ENCODE results near the gene OR10A4. TPM values are rescaled to one million over a fixed set of nuclear protein-coding genes. Genes with fewer than 3 reads are reported as not detected.

Gene OR10A4, protein sequence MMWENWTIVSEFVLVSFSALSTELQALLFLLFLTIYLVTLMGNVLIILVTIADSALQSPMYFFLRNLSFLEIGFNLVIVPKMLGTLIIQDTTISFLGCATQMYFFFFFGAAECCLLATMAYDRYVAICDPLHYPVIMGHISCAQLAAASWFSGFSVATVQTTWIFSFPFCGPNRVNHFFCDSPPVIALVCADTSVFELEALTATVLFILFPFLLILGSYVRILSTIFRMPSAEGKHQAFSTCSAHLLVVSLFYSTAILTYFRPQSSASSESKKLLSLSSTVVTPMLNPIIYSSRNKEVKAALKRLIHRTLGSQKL
- total RNA-seq (2022) (not detected in 2 replicates), Bru-seq, nascent RNA (not detected), BruChase-seq, experiment 1, labeled RNA remaining after a 2-hour chase (not detected), BruChase-seq, experiment 2, labeled RNA remaining after a 6-hour chase (not detected)
- long read RNA-seq: 0 reads

DNA sequence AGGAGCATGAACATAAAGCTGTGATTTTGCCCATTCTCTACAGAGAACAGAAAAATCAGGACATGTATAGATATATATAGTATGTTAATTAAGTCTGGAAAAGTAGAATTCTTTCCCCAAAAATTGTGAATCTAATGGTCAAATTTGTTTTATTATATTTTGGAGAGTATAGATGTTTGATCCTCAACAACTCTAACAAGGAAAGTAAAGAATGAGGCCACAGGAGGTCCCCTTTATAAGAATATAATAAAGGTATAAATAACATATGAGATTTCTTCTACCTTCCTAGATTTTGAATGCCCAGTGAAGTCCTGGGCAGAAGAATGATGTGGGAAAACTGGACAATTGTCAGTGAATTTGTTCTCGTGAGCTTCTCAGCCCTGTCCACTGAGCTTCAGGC lies at the start of gene OR10A4:
OR10A4 (plus strand) TSS at position 301 of the 400 bp plus-strand sequence; CDS start at position 324, 23 bp downstream.
- intact Hi-C loops (cut with micrococcal nuclease; ENCODE audit: unreplicated experiment): no loop called here
- no peak within 1 kb of the TSS for H3K4me3 ChIP-seq (ENCODE audit: low read depth, low read length)
- no TSS peak for BruUV-seq (replicated peaks)
- Mint-ChIP-seq H3K9me3 (ENCODE audit: unreplicated experiment) (no peaks in the 10 kb centered on the region), H3K27me3 (ENCODE audit: insufficient read depth, unreplicated experiment) (peaks cover 7% of the 10 kb centered on the region), H3K4me1 (ENCODE audit: low read depth, unreplicated experiment) (no peaks in the 10 kb centered on the region), H3K4me3 (ENCODE audit: unreplicated experiment) (no peak within 1 kb of the TSS), H3K27ac (ENCODE audit: unreplicated experiment) (no peak within 1 kb of the TSS), H3K36me3 (ENCODE audit: insufficient read depth, unreplicated experiment) (no peaks in the 10 kb centered on the region)
- CTCF ChIA-PET: no interaction called here
- TF ChIP-seq CTCF (IDR thresholded peaks at IDR 0.05; ENCODE audit: insufficient read depth in 1 of 2, low read depth in 1 of 2, low read length in 1 of 2, severe bottlenecking in 1 of 2, unreplicated experiment in 1 of 2): no peak
- no peaks in the 10 kb centered on the region for H3K4me1 ChIP-seq
- no peaks in the 10 kb centered on the region for H3K36me3 ChIP-seq (ENCODE audit: control insufficient read depth, insufficient read depth, low read length)
- no peaks in the 10 kb centered on the region for H3K9me3 ChIP-seq
- no peaks in the 10 kb centered on the region for H3K27me3 ChIP-seq (replicated peaks; ENCODE audit: control insufficient read depth, insufficient read depth, low read length)
- POLR2A ChIA-PET: no interaction called here
- no peak for DNase-seq

GRCh38 chr11:6828103-6828502 lies 48.3 kb upstream of the OR10A4 start:
- ChIA-PET POLR2A (no interaction called here), CTCF (no interaction called here)
- Mint-ChIP-seq H3K27me3 (ENCODE audit: insufficient read depth, unreplicated experiment) (peaks cover 5% of the 10 kb centered on the region), H3K9me3 (ENCODE audit: unreplicated experiment) (no peaks in the 10 kb centered on the region), H3K36me3 (ENCODE audit: insufficient read depth, unreplicated experiment) (no peaks in the 10 kb centered on the region), H3K4me3 (ENCODE audit: unreplicated experiment) (no peak overlapping the region), H3K4me1 (ENCODE audit: low read depth, unreplicated experiment) (no peaks in the 10 kb centered on the region), H3K27ac (ENCODE audit: unreplicated experiment) (no peak overlapping the region)
- Histone ChIP-seq H3K9me3 (no peaks in the 10 kb centered on the region), H3K27me3 (replicated peaks; ENCODE audit: control insufficient read depth, insufficient read depth, low read length) (0 out of 2 replicates have a peak, but pooled peaks cover 2% of the 10 kb centered on the region), H3K4me3 (ENCODE audit: low read depth, low read length) (no peak overlapping the region), H3K36me3 (ENCODE audit: control insufficient read depth, insufficient read depth, low read length) (no peaks in the 10 kb centered on the region), H3K4me1 (no peaks in the 10 kb centered on the region)
- BruUV-seq (replicated peaks): no TSS peak
- intact Hi-C loops (cut with micrococcal nuclease; ENCODE audit: unreplicated experiment): no loop called here
- no peak for TF ChIP-seq CTCF (IDR thresholded peaks at IDR 0.05; ENCODE audit: insufficient read depth in 1 of 2, low read depth in 1 of 2, low read length in 1 of 2, severe bottlenecking in 1 of 2, unreplicated experiment in 1 of 2)
- DNase-seq: no peak

DNA sequence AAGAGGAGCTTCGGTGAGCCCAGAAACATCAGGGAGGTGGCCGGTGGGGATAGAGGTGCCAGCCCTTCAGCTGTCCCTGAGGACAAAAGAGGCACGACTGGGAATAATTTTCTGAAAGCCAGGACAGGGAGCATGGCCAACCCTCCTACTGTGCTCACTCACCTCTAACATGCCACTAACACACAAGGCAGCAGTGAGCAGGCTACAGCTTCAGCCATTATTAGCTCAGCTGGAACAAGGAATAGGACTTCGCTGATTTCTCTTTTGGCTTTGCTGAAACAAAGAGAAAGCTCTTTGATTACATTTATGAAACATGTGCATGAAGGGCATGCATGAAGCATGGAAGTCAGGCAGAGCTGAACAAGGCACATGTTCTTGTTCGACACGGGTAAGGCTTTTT lies 43.1 kb upstream of the OR10A4 start:
- no TSS peak for BruUV-seq (replicated peaks)
- H3K4me3 ChIP-seq (ENCODE audit: low read depth, low read length): no peak overlapping the region
- no peaks in the 10 kb centered on the region for H3K9me3 Mint-ChIP-seq (ENCODE audit: unreplicated experiment)
- H3K27me3 Mint-ChIP-seq (ENCODE audit: insufficient read depth, unreplicated experiment): peaks cover 5% of the 10 kb centered on the region
- ChIA-PET CTCF (interaction anchor here (0.8 kb wide), 1 partner anchor 21 kb away, joined by 3 read pairs; no protein-coding TSS in a partner anchor), POLR2A (no interaction called here)
- H3K4me3 Mint-ChIP-seq (ENCODE audit: unreplicated experiment): no peak overlapping the region
- intact Hi-C loops (cut with micrococcal nuclease; ENCODE audit: unreplicated experiment): no loop called here
- no peaks in the 10 kb centered on the region for H3K9me3 ChIP-seq
- H3K4me1 Mint-ChIP-seq (ENCODE audit: low read depth, unreplicated experiment): no peaks in the 10 kb centered on the region
- no peaks in the 10 kb centered on the region for H3K36me3 ChIP-seq (ENCODE audit: control insufficient read depth, insufficient read depth, low read length)
- no peaks in the 10 kb centered on the region for H3K36me3 Mint-ChIP-seq (ENCODE audit: insufficient read depth, unreplicated experiment)
- no peak overlapping the region for H3K27ac Mint-ChIP-seq (ENCODE audit: unreplicated experiment)
- H3K4me1 ChIP-seq: no peaks in the 10 kb centered on the region
- TF ChIP-seq CTCF (IDR thresholded peaks at IDR 0.05; ENCODE audit: insufficient read depth in 1 of 2, low read depth in 1 of 2, low read length in 1 of 2, severe bottlenecking in 1 of 2, unreplicated experiment in 1 of 2): no peak
- H3K27me3 ChIP-seq (replicated peaks; ENCODE audit: control insufficient read depth, insufficient read depth, low read length): no peaks in the 10 kb centered on the region
- no peak for DNase-seq
